HUES6 (cell line): ENCODE measurements around the gene GATC.
A peak's percentile ranks its signal among the peaks of the same experiment; 100 is the strongest.
"Not testable (repeated sequence)": the region's sequence is repeated elsewhere in the genome, so short reads cannot be mapped to it uniquely, and the experiment has no call there.

Experiments used
- H3K27ac ChIP-seq: 2 replicates; pipeline ENCODE4 v1.7.0; 2013; ENCODE audit warnings: low read depth, mild to moderate bottlenecking, low read length, inconsistent platforms
- H3K27me3 ChIP-seq: 2 replicates; pipeline ENCODE4 v1.6.1; 2013; ENCODE audit warnings: low read length; ENCODE audit not compliant: control insufficient read depth, insufficient read depth
- H3K36me3 ChIP-seq: 2 replicates; pipeline ENCODE4 v1.6.1; 2013; ENCODE audit warnings: low read length; ENCODE audit not compliant: control insufficient read depth, insufficient read depth
- H3K4me1 ChIP-seq: 2 replicates; pipeline ENCODE4 v1.6.1; 2013; ENCODE audit warnings: low read length; ENCODE audit not compliant: control insufficient read depth, insufficient read depth
- H3K4me3 ChIP-seq: 2 replicates; pipeline ENCODE4 v1.5.1; 2013; ENCODE audit warnings: low read depth, low read length
- H3K9ac ChIP-seq: one replicate; pipeline ENCODE4 v1.6.1; 2013; ENCODE audit warnings: mild to moderate bottlenecking, low read length
- H3K9me3 ChIP-seq: 2 replicates; pipeline ENCODE4 v1.6.1; 2013; ENCODE audit warnings: low read depth, low read length; ENCODE audit not compliant: control insufficient read depth, insufficient read depth

GATC gene

DNA sequence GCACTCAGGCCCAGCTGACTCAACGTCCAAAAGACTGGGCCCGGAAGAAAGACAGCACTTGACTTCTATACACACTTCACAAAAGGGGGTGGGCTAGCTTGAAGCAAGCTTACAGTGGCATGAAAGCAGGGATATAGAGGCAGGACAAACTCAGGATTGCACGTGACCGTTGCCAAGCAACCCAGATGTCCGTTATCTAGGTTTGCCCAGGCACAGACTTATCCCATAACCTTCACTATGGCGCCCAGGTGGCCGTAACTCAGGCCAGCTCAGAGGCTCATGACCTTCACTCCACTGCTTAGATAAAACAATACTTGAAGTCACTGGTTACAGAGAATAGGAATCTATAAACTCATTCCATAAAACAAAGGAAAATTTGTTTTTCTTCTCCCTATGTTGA lies 41.3 kb downstream of the GATC start:
- H3K36me3 ChIP-seq = peaks cover 12% of the 10 kb centered on the region

GRCh38 chr12:120488057-120488640 lies 41.9 kb downstream of the GATC start:
- H3K36me3 ChIP-seq = peaks cover 12% of the 10 kb centered on the region
- H3K9me3 ChIP-seq = peaks cover 2% of the 10 kb centered on the region; the same call in 1 of the 2 replicates
- no peaks in the 10 kb centered on the region for H3K27me3 ChIP-seq
- no peak overlapping the region for H3K9ac ChIP-seq
- no peak overlapping the region for H3K27ac ChIP-seq
- no peaks in the 10 kb centered on the region; the same call in 1 of the 2 replicates for H3K4me1 ChIP-seq
- H3K4me3 ChIP-seq = no peak overlapping the region

More for the DNA sequence above, 41.3 kb downstream of the GATC start:
- not testable (repeated sequence) for H3K27ac ChIP-seq, H3K9ac ChIP-seq, H3K9me3 ChIP-seq, H3K4me3 ChIP-seq, H3K4me1 ChIP-seq, H3K27me3 ChIP-seq

DNA sequence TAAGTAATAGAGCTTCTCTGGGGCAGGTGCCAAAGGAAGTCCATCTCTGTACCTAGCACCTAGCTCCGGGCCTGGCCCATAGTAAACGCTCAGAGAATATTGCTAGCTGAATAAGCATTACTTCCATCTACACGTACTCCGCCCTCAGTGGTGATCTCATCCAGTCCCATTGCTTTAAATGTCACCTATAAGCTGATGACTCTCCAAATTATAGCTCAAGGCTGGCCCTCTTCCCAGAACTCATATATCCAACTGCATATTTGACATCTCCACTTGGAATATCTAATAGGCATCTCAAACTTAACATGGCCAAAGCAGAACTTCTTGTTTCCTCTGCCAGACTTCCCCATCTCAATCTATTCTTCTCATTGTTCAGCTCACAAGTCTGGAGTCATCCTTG lies 42.8 kb downstream of the GATC start:
- H3K9me3 ChIP-seq = peaks cover 2% of the 10 kb centered on the region; the same call in 1 of the 2 replicates
- no peaks in the 10 kb centered on the region; the same call in 1 of the 2 replicates for H3K4me1 ChIP-seq
- no peak overlapping the region for H3K9ac ChIP-seq
- no peak overlapping the region for H3K27ac ChIP-seq
- H3K36me3 ChIP-seq = peaks cover 12% of the 10 kb centered on the region
- H3K27me3 ChIP-seq = no peaks in the 10 kb centered on the region
- no peak overlapping the region for H3K4me3 ChIP-seq

DNA sequence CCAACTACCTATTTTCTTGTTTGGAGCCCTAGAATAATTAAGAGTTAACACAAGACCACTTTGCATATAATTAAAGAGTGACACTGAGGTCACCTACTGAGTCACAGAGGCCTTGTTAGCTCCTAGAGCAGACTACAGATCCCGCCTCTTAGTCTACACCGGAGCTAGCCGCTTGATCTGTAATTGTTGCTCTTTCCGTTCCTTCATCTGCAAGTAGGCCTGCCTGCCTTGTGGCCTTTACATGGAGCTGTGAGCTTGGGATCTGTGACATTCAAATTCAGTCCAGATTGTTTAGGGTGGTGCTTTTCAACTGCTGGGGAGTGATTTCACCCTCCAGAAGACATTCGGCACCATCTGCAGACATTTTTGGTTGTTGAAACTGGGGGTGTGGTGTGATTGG lies 44.1 kb downstream of the GATC start:
- H3K36me3 ChIP-seq = peaks cover 12% of the 10 kb centered on the region
- no peak overlapping the region for H3K9ac ChIP-seq
- H3K27ac ChIP-seq = no peak overlapping the region
- H3K4me1 ChIP-seq = peaks cover 7% of the 10 kb centered on the region; the same call in 1 of the 2 replicates
- H3K4me3 ChIP-seq = no peak overlapping the region
- H3K27me3 ChIP-seq = no peaks in the 10 kb centered on the region
- peaks cover 2% of the 10 kb centered on the region; the same call in 1 of the 2 replicates for H3K9me3 ChIP-seq

GRCh38 chr12:120490833-120491512 lies 44.7 kb downstream of the GATC start:
- Histone ChIP-seq H3K4me3 (no peak overlapping the region), H3K9ac (no peak overlapping the region), H3K4me1 (peaks cover 7% of the 10 kb centered on the region; the same call in 1 of the 2 replicates), H3K36me3 (peaks cover 12% of the 10 kb centered on the region), H3K27me3 (no peaks in the 10 kb centered on the region), H3K27ac (no peak overlapping the region), H3K9me3 (peaks cover 2% of the 10 kb centered on the region; the same call in 1 of the 2 replicates)

DNA sequence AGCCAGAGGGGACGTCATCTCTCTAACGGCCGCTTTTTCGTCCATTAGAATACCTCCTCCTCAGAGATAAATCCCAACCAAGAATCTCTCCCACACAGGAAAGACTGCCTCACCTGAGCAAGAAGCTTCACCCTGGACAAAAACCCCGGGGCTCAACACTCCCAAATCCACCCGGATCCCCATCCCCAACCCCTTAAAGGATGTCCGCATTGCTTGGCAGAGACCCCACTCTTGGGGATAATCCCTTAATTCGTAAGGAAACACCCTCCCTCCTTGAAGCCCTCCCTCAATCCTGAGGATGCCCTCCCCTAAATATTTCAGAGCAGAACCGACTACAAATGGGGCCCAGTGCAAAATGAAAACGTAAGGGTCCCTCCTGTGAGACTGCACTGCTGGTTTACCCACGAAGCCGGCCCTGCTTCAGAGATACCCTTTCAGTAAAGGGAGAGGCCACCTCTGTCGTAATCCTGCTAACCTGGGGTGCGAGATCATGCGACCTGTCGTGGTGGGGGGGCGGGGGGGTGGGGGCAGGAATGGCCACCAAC lies 49.0 kb downstream of the GATC start:
- Histone ChIP-seq H3K4me1 (peaks cover 14% of the 10 kb centered on the region; the same call in 1 of the 2 replicates), H3K9ac (peak overlapping the region; percentile 67), H3K4me3 (peak overlapping the region; percentile 76), H3K36me3 (peaks cover 32% of the 10 kb centered on the region), H3K27me3 (no peaks in the 10 kb centered on the region), H3K27ac (no peak overlapping the region), H3K9me3 (no peaks in the 10 kb centered on the region)

DNA sequence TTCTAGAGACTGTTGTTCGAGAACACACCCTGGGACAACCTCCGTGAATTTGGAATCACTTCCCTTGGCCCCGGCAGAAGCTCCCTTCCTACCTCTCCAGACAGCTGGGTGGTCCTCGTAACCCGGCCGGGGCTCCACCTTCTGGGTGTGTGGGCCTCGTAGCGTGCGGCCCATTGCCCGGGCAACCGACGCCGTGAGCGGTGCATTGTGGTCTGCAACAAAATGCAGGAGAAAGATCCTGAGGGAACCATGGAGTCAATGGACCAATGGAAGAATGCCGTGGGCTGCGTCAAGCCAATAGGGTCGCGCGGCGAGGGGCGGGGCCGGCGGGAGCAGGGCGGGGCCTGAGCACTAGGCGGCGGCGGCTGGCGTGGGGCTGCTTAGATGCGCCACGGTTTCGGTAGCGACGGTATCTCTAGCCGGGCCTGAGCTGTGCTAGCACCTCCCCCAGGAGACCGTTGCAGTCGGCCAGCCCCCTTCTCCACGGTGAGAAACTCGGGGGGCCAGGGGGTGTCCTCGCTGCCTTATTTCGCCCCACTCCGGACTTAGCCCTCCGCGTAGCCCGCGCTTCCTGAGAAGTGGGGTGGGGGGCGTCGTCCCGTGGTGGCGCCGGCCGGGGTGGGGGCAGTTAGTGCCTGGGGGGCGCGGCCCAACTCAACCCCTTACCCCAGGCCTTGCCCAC lies 49.6 kb downstream of the GATC start, which contains the start of gene DYNLL1:
TSS of gene DYNLL1 (plus strand) at position 383 of the 682 bp plus-strand sequence. CDS start 309 bp downstream, outside the sequence.
- peak within 1 kb of the TSS; percentile 93 for H3K4me3 ChIP-seq
- peaks cover 35% of the 10 kb centered on the region for H3K36me3 ChIP-seq
- peak within 1 kb of the TSS; percentile 92 for H3K9ac ChIP-seq
- peak within 1 kb of the TSS; percentile 86; the same call in 1 of the 2 replicates for H3K27ac ChIP-seq
- peaks cover 14% of the 10 kb centered on the region; the same call in 1 of the 2 replicates for H3K4me1 ChIP-seq
- H3K9me3 ChIP-seq = no peaks in the 10 kb centered on the region
- H3K27me3 ChIP-seq = no peaks in the 10 kb centered on the region

GRCh38 chr12:120496413-120497340 lies 50.4 kb downstream of the GATC start:
- peaks cover 14% of the 10 kb centered on the region; the same call in 1 of the 2 replicates for H3K4me1 ChIP-seq
- H3K9ac ChIP-seq = peak overlapping the region; percentile 92
- no peaks in the 10 kb centered on the region for H3K27me3 ChIP-seq
- peaks cover 34% of the 10 kb centered on the region for H3K36me3 ChIP-seq
- H3K4me3 ChIP-seq = peak overlapping the region; percentile 93
- H3K9me3 ChIP-seq = no peaks in the 10 kb centered on the region
- H3K27ac ChIP-seq = peak overlapping the region; percentile 86; the same call in 1 of the 2 replicates

DNA sequence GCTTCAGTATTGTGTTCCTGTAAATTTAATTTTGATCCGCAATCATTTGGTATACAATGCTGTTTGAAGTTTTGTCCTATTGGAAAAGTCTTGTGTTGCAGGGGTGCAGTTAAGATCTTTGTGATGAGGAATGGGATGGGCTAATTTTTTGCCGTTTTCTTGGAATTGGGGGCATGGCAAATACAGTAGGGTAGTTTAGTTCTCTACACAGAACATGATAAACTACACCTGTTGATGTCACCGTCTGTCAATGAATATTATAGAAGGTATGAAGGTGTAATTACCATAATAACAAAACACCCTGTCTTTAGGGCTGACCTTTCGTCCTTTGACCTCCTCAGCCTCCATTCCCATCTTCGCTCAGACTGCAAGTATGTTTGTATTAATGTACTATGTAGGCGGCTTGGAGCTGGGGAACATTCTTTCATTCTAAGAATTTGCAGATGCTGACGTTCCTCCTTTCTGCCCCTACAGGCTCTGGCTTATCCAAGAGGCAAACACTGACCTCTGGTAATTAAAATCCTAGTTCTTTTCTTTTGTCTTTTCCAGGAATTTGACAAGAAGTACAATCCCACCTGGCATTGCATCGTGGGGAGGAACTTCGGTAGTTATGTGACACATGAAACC lies 51.4 kb downstream of the GATC start:
- peaks cover 33% of the 10 kb centered on the region for H3K36me3 ChIP-seq
- peak overlapping the region; percentile 93 for H3K4me3 ChIP-seq
- H3K4me1 ChIP-seq = peaks cover 14% of the 10 kb centered on the region; the same call in 1 of the 2 replicates
- peak overlapping the region; percentile 92 for H3K9ac ChIP-seq
- H3K9me3 ChIP-seq = no peaks in the 10 kb centered on the region
- H3K27me3 ChIP-seq = no peaks in the 10 kb centered on the region
- no peak overlapping the region for H3K27ac ChIP-seq
